CD8-positive, alpha-beta memory T cell (primary cell): ENCODE data around the gene SORCS3. TPM values are rescaled to one million over a fixed set of nuclear protein-coding genes. Genes with fewer than 3 reads are reported as not detected.

Source experiments
- CTCF ChIA-PET: fragments of 350-600 bp; sonication (Branson Sonifier 250); formaldehyde crosslinking; loops from one replicate; lab custom pipeline; 2021; ENCODE audit warnings: antibody characterized with exemption; lab: Charles Lee
- POLR2A ChIA-PET: fragments of 350-600 bp; sonication (Branson Sonifier 250); formaldehyde crosslinking; loops from one replicate; lab custom pipeline; 2021; ENCODE audit warnings: antibody characterized with exemption; lab: Charles Lee
- DNase-seq, 5 donors: peaks; one replicate each; pipeline versions ENCODE4 v3.0.0 to v3.0.0-alpha.2; 2020 to 2022; ENCODE audit warnings: mixed read lengths in 1 of 5
- H3K27ac ChIP-seq: one replicate; pipeline ENCODE4 v1.7.0; 2013; ENCODE audit warnings: low read depth, mild to moderate bottlenecking, low read length, moderate library complexity
- H3K27me3 ChIP-seq: 2 replicates; pipeline ENCODE4 v1.7.0; 2013; ENCODE audit warnings: low read length, mild to moderate bottlenecking; ENCODE audit not compliant: insufficient read depth, poor library complexity, severe bottlenecking
- H3K36me3 ChIP-seq: 2 replicates; pipeline ENCODE4 v1.7.0; 2013; ENCODE audit warnings: mild to moderate bottlenecking, low read length, moderate library complexity; ENCODE audit not compliant: insufficient read depth
- H3K4me1 ChIP-seq: 2 replicates; pipeline ENCODE4 v1.7.0; 2013; ENCODE audit warnings: mild to moderate bottlenecking, low read length, moderate library complexity; ENCODE audit not compliant: insufficient read depth
- H3K4me3 ChIP-seq: 2 replicates; pipeline ENCODE4 v1.7.0; 2013; ENCODE audit warnings: mild to moderate bottlenecking, low read length
- H3K9me3 ChIP-seq: 2 replicates; pipeline ENCODE4 v1.7.0; 2013; ENCODE audit warnings: mild to moderate bottlenecking, low read length
- H3K27ac Mint-ChIP-seq, 8 donors: one replicate each; pipeline ENCODE4 v1.8.0; 2020 to 2021; ENCODE audit warnings: mixed read lengths in 8 of 8, mild to moderate bottlenecking in 6 of 8, inconsistent platforms in 3 of 8, moderate library complexity in 3 of 8
- H3K27me3 Mint-ChIP-seq, 2 donors: one replicate each; pipeline ENCODE4 v1.8.0; 2020 to 2021; ENCODE audit warnings: mixed read lengths in 2 of 2, mild to moderate bottlenecking in 1 of 2, moderate library complexity in 1 of 2
- H3K36me3 Mint-ChIP-seq, 3 donors: one replicate each; pipeline ENCODE4 v1.8.0; 2020 to 2021; ENCODE audit warnings: mixed read lengths in 3 of 3, inconsistent platforms in 1 of 3, mild to moderate bottlenecking in 1 of 3
- H3K4me1 Mint-ChIP-seq, 3 donors: one replicate each; pipeline ENCODE4 v1.8.0; 2020 to 2021; ENCODE audit warnings: mixed read lengths in 3 of 3, inconsistent platforms in 1 of 3, mild to moderate bottlenecking in 1 of 3
- H3K4me3 Mint-ChIP-seq, 7 donors: one replicate each; pipeline ENCODE4 v1.8.0; 2020 to 2021; ENCODE audit warnings: mixed read lengths in 7 of 7, mild to moderate bottlenecking in 6 of 7, moderate library complexity in 4 of 7, inconsistent platforms in 2 of 7
- H3K9me3 Mint-ChIP-seq, 5 donors: one replicate each; pipeline ENCODE4 v1.8.0; 2020 to 2022; ENCODE audit warnings: mixed read lengths in 5 of 5, mild to moderate bottlenecking in 3 of 5, moderate library complexity in 2 of 5, inconsistent platforms in 1 of 5
- polyA plus RNA-seq: library from polyadenylated mRNA; unstranded; fragments of 300-500 nt; fragmentation: Illumina TruSeq; gene quantifications from one replicate; pipeline ENCODE4 v1.2.3, GENCODE V29; 2021
- total RNA-seq, 2 experiments: library from RNA; stranded (reverse); gene quantifications; one replicate each; pipeline ENCODE4 v1.2.3, GENCODE V29; 2021

Gene SORCS3
- total and polyA plus RNA-seq, 3 experiments from 2014 or later: not detected

- H3K36me3 ChIP-seq: no peaks in the 10 kb centered on the region
- no peak overlapping the region for H3K27ac Mint-ChIP-seq
- no peaks in the 10 kb centered on the region for H3K9me3 ChIP-seq
- no peak overlapping the region for H3K27ac ChIP-seq
- ChIA-PET POLR2A (no interaction called here), CTCF (no interaction called here)
- H3K27me3 Mint-ChIP-seq: peaks cover 18 to 35% of the 10 kb centered on the region in 2 donors
- no peak overlapping the region for H3K4me3 ChIP-seq
- no peaks in the 10 kb centered on the region for H3K4me1 ChIP-seq
- no peaks in the 10 kb centered on the region for H3K4me1 Mint-ChIP-seq
- H3K27me3 ChIP-seq: no peaks in the 10 kb centered on the region
- no peaks in the 10 kb centered on the region for H3K36me3 Mint-ChIP-seq
- no peak overlapping the region for H3K4me3 Mint-ChIP-seq
- DNase-seq: no peak
- peaks cover 0 to 2% (median under 1%) of the 10 kb centered on the region in 5 donors for H3K9me3 Mint-ChIP-seq
Observed at GRCh38 chr10:104615136-104615535, 26.0 kb upstream of the SORCS3 start.

- H3K9me3 ChIP-seq: no peaks in the 10 kb centered on the region
- H3K4me1 ChIP-seq: no peaks in the 10 kb centered on the region
- Mint-ChIP-seq H3K36me3 (no peaks in the 10 kb centered on the region), H3K4me1 (no peaks in the 10 kb centered on the region), H3K27me3 (peaks cover 18 to 47% of the 10 kb centered on the region in 2 donors), H3K27ac (no peak overlapping the region), H3K4me3 (no peak overlapping the region), H3K9me3 (no peaks in the 10 kb centered on the region)
- no peaks in the 10 kb centered on the region for H3K27me3 ChIP-seq
- ChIA-PET POLR2A (no interaction called here), CTCF (no interaction called here)
- H3K36me3 ChIP-seq: no peaks in the 10 kb centered on the region
- no peak overlapping the region for H3K27ac ChIP-seq
- H3K4me3 ChIP-seq: no peak overlapping the region
- DNase-seq: no peak
Observed at GRCh38 chr10:104617831-104618230, 23.3 kb upstream of the SORCS3 start.

GRCh38 chr10:104622175-104622574, 18.9 kb upstream of the SORCS3 start:
- ChIA-PET CTCF (no interaction called here), POLR2A (no interaction called here)
- H3K4me1 ChIP-seq: no peaks in the 10 kb centered on the region
- no peak overlapping the region for H3K4me3 Mint-ChIP-seq
- H3K27me3 Mint-ChIP-seq: peaks cover 15 to 65% of the 10 kb centered on the region in 2 donors
- H3K27me3 ChIP-seq: no peaks in the 10 kb centered on the region
- H3K27ac Mint-ChIP-seq: no peak overlapping the region
- H3K4me3 ChIP-seq: no peak overlapping the region
- no peaks in the 10 kb centered on the region for H3K36me3 ChIP-seq
- no peaks in the 10 kb centered on the region for H3K36me3 Mint-ChIP-seq
- peaks cover 0 to 6% (median 0%) of the 10 kb centered on the region in 5 donors for H3K9me3 Mint-ChIP-seq
- DNase-seq: no peak
- no peak overlapping the region for H3K27ac ChIP-seq
- H3K9me3 ChIP-seq: no peaks in the 10 kb centered on the region
- no peaks in the 10 kb centered on the region for H3K4me1 Mint-ChIP-seq

GRCh38 chr10:104622598-104623209, 18.4 kb upstream of the SORCS3 start:
- H3K9me3 Mint-ChIP-seq: peaks cover 0 to 8% (median 0%) of the 10 kb centered on the region in 5 donors
- H3K36me3 Mint-ChIP-seq: no peaks in the 10 kb centered on the region
- H3K36me3 ChIP-seq: no peaks in the 10 kb centered on the region
- no peaks in the 10 kb centered on the region for H3K4me1 Mint-ChIP-seq
- CTCF ChIA-PET: no interaction called here
- peaks cover 12 to 61% of the 10 kb centered on the region in 2 donors for H3K27me3 Mint-ChIP-seq
- no peak overlapping the region for H3K27ac Mint-ChIP-seq
- no peaks in the 10 kb centered on the region for H3K9me3 ChIP-seq
- H3K4me3 ChIP-seq: no peak overlapping the region
- no peaks in the 10 kb centered on the region for H3K27me3 ChIP-seq
- POLR2A ChIA-PET: no interaction called here
- no peak overlapping the region for H3K4me3 Mint-ChIP-seq
- DNase-seq: no peak
- no peak overlapping the region for H3K27ac ChIP-seq
- no peaks in the 10 kb centered on the region for H3K4me1 ChIP-seq

- H3K27me3 ChIP-seq: no peaks in the 10 kb centered on the region
- no peak overlapping the region for H3K4me3 ChIP-seq
- Mint-ChIP-seq H3K27ac (no peak overlapping the region), H3K4me3 (no peak overlapping the region), H3K36me3 (no peaks in the 10 kb centered on the region), H3K4me1 (no peaks in the 10 kb centered on the region), H3K27me3 (peaks cover 5 to 33% of the 10 kb centered on the region in 2 donors), H3K9me3 (peaks cover 0 to 8% (median under 1%) of the 10 kb centered on the region in 5 donors)
- no peaks in the 10 kb centered on the region for H3K36me3 ChIP-seq
- CTCF ChIA-PET: no interaction called here
- POLR2A ChIA-PET: no interaction called here
- no peak overlapping the region for H3K27ac ChIP-seq
- no peaks in the 10 kb centered on the region for H3K9me3 ChIP-seq
- no peaks in the 10 kb centered on the region for H3K4me1 ChIP-seq
- no peak for DNase-seq
Observed at GRCh38 chr10:104630731-104631130, 10.4 kb upstream of the SORCS3 start.

GRCh38 chr10:104631946-104632345, 9.1 kb upstream of the SORCS3 start:
- peaks cover 8 to 30% of the 10 kb centered on the region in 2 donors for H3K27me3 Mint-ChIP-seq
- H3K36me3 ChIP-seq: no peaks in the 10 kb centered on the region
- H3K4me3 ChIP-seq: no peak overlapping the region
- no peak for DNase-seq
- no peaks in the 10 kb centered on the region for H3K36me3 Mint-ChIP-seq
- no peaks in the 10 kb centered on the region for H3K27me3 ChIP-seq
- CTCF ChIA-PET: no interaction called here
- H3K9me3 Mint-ChIP-seq: peaks cover 0 to 4% (median 2%) of the 10 kb centered on the region in 5 donors
- no peaks in the 10 kb centered on the region for H3K4me1 Mint-ChIP-seq
- no peaks in the 10 kb centered on the region for H3K4me1 ChIP-seq
- no peak overlapping the region for H3K27ac Mint-ChIP-seq
- POLR2A ChIA-PET: no interaction called here
- no peak overlapping the region for H3K4me3 Mint-ChIP-seq
- H3K27ac ChIP-seq: no peak overlapping the region
- no peaks in the 10 kb centered on the region for H3K9me3 ChIP-seq

- Histone ChIP-seq H3K27ac (no peak overlapping the region), H3K9me3 (no peaks in the 10 kb centered on the region), H3K4me3 (no peak overlapping the region), H3K4me1 (no peaks in the 10 kb centered on the region), H3K36me3 (no peaks in the 10 kb centered on the region), H3K27me3 (peaks cover 3% of the 10 kb centered on the region)
- Mint-ChIP-seq H3K27me3 (peaks cover 39 to 59% of the 10 kb centered on the region in 2 donors), H3K4me3 (no peak overlapping the region), H3K36me3 (peaks cover 0 to 2% (median 0%) of the 10 kb centered on the region in 3 donors), H3K4me1 (peaks cover 2 to 11% (median 7%) of the 10 kb centered on the region in 3 donors), H3K27ac (no peak overlapping the region), H3K9me3 (peaks cover 0 to 4% (median 2%) of the 10 kb centered on the region in 5 donors)
- POLR2A ChIA-PET: no interaction called here
- DNase-seq: no peak
- CTCF ChIA-PET: no interaction called here
Observed at GRCh38 chr10:104638861-104639589, 2.1 kb upstream of the SORCS3 start.

- Histone ChIP-seq H3K36me3 (no peaks in the 10 kb centered on the region), H3K27me3 (peaks cover 9% of the 10 kb centered on the region), H3K27ac (no peak overlapping the region), H3K4me1 (no peaks in the 10 kb centered on the region), H3K9me3 (no peaks in the 10 kb centered on the region), H3K4me3 (no peak overlapping the region)
- POLR2A ChIA-PET: no interaction called here
- CTCF ChIA-PET: no interaction called here
- H3K27me3 Mint-ChIP-seq: peaks cover 43 to 61% of the 10 kb centered on the region in 2 donors
- H3K36me3 Mint-ChIP-seq: peaks cover 0 to 2% (median 0%) of the 10 kb centered on the region in 3 donors
- peaks cover 0 to 6% (median 2%) of the 10 kb centered on the region in 5 donors for H3K9me3 Mint-ChIP-seq
- no peak overlapping the region for H3K27ac Mint-ChIP-seq
- no peak overlapping the region for H3K4me3 Mint-ChIP-seq
- peaks cover 2 to 11% (median 7%) of the 10 kb centered on the region in 3 donors for H3K4me1 Mint-ChIP-seq
- DNase-seq: no peak
Observed at GRCh38 chr10:104639590-104640338, 1.3 kb upstream of the SORCS3 start.
